C4-2B (cell line): ENCODE measurements around the gene CELSR2.

ENCODE experiments used
- CTCF ChIP-seq: fragments of 450-650 bp; conservative IDR thresholded peaks from 2 replicates; pipeline ENCODE4 v1.5.1; 2017; ENCODE audit warnings: mild to moderate bottlenecking
- ZFX ChIP-seq: fragments of 450-650 bp; IDR thresholded peaks from 2 replicates; pipeline ENCODE4 v1.6.1; 2017

GRCh38 chr1:109293026-109293425 is 43.7 kb downstream of the CELSR2 start:
- TF ChIP-seq CTCF (no peak), ZFX (no peak)
